Measurements from ENCODE around the gene PAX8. TPM values are rescaled to one million over a fixed set of nuclear protein-coding genes. Genes with fewer than 3 reads are reported as not detected.

The PAX8 gene
- total RNA-seq, 1 donor from 2014 or later, result 0.07 TPM

DNA sequence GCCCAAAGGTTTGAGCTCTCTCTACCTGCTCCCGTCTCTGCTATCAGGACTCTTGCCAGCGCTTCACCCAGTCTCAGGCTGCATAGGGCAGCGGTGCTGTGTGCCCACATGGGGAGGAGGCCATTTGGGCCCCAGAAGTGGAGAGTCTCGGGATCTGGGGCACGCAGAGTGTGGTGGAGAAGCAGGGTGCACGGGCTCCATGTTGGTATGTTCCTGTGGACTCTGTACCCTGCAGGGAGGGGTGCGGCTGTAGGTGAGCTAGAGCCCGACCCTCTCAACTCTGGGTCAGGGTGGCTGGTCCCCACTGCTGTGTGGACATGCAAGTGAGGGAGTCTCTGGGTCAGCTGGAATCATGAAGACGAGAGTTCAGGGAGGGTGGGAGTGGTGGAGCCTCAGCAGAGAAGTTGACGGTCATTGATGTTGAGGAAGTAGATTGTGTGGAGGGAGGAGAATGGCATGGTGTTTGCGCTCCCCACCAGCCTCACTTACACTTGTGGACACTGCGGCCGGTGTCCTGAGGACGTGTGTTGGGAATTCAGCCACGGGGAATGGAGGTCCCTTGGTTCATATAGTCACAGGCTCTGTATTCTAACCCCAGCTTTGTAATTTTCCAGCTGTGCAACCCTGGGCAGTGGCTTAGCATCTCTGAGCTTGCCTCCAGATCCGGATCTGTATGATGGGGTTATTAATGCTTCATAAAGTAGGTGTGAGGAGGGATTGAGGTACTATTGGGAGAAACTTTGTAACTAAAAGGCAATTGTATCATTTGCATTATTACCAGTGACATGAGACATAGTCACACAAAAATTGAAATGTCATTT is 105.8 kb downstream of the PAX8 start:
- no peak for DNase-seq (ENCODE audit: low read depth, low spot score)

DNA sequence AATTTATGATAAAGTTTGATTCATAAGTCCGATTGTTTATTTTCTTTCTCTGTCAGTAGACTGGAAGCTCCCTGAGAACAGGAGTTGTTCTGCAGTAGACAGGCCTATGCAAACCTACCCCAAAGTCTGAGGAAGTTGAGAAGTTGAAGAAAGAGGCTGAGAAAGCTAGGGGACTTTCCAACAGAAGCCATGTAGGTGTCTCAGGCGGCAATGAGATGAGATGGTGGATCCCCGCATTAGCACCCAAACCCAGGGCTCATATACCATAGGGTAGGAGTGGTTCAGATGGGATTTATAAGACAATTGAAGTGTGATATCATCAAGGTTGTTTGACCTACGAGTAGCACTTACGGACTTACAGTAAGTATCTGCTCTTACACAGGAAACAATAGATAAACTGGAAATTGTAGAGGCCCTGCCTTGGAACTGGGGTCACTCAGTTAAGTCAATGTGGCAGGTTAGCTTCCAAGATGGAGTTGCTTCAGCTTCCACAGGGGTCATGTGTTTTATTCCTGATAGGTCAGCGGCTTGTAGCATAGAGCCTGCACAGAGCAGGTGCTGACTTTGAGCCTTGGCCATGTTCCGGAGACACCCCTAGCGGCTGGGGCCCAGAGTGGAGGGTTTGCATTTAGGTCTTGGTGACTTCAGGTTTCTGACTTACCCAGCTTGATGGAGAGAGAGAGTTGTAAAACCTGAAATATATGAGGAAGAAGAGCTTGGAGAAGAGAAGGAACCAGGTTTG is 107.2 kb downstream of the PAX8 start:
- no peak for DNase-seq (ENCODE audit: low read depth, low spot score)

DNA sequence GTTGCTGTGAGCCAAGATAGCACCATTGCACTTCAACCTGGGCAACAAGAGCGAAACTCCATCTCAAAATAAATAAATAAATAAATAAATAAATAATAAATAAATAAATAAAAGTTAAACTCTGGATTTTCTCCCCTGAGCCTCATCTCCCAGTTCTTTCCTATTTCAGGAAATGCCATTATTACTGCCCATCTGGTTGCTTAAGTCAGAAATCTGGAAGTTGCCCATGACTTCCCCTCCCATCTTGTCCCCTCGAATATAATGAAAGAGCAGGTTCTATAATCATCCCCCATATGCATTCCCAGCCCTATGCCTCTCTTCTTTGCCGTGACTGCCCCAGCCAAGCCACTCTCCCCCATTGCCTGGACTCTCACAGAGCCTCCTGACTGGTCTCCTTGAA is 109.1 kb downstream of the PAX8 start:
- no peak for DNase-seq (ENCODE audit: low read depth, low spot score)

DNA sequence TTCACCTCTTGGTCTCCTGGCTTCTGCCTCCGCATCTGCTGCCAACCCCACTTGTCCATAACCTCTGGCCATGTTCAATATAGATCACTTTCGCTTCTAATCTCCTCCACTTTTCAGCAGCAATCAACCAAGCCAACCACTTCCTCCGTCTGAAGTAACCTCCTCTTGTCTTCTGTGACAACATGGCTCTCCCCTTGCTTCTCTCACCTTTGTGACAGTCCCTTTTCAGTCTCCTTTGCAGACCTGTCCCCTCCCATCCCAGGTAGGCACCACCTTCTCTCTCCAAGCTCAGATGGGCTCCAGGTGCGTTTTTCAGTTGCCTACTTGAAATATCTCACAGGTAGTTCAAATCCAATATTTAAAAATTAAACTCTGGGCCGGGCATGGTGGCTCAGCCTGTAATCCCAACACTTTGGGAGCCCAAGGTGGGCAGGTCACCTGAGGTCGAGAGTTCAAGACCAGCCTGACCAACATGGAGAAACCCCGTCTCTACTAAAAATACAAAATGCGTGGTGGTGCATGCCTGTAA is 109.7 kb downstream of the PAX8 start:
- DNase-seq (ENCODE audit: low read depth, low spot score), result no peak

DNA sequence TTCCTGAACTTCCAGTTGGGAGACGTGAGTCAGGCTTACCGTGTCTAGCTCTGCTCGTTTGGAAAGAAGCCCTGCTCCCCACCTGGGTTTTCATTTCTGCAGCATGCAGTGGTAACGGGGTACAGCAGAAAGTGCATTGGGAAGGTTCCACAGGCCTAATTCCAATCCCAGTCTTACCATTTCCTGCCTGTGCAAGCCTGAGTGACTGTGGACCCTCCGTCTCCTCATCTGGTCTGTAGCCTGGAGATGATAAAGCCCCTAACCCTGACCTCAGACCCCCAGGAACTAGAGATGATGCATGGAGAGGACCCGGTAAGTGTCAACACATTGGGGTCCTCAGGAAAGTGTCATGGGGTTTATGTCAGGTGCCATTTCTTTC is 110.8 kb downstream of the PAX8 start:
- DNase-seq (ENCODE audit: low read depth, low spot score), result no peak

DNA sequence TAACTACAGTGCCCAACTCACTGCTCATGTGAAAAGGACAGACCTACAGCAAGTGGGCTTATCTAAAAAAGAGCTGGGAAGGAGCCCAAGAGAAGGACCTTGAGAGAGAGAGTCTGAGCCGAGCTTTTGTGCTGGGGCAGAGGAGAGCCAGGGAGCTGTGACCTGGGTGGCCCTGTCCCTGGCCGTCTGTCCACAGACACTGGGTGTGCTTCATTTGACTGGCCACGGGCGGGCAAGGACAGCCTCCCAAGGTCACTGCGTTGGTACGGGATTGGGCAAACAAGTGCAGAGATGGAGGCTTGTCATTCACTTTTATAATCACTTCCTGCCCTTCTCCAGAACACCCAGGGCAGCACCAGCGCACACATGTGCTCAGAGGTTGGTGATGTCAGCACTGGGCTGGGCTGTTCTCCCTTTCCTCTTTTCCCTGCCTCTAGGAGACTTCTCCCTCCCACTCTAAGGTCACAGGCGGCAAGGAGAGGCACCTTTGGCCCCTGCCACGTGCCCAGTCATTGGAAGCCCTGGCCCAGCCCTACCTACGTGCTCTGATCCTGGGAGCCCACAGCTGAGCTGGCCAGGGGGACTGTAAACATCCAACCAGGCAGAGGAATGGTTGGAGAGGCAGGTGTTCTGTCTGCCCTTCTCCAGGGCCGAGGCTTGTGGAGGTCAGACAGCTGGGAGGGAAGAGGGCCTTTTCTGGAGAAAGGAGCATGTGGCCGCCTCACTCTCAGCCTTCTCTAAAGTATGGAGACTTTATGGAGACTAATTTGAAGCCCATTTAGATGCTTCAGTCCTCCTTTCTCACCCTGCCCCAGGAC is 111.4 kb downstream of the PAX8 start:
- no peak for DNase-seq (ENCODE audit: low read depth, low spot score)

GRCh38 chr2:113166187-113166645 is 112.5 kb downstream of the PAX8 start:
- DNase-seq (ENCODE audit: low read depth, low spot score), result no peak

Other genes starting within 250 kb of the PAX8 start
- gene IL36B, start 226.1 kb downstream of the PAX8 start, total RNA-seq, result not detected in 2 replicates
- gene IL36RN, start 219.7 kb downstream of the PAX8 start, total RNA-seq, result not detected in 2 replicates
- gene IL1F10, start 211.0 kb downstream of the PAX8 start, total RNA-seq, result not detected in 2 replicates
- gene IL1RN, start 151.3 kb downstream of the PAX8 start, total RNA-seq, result not detected in 2 replicates
- gene PSD4, start 105.0 kb downstream of the PAX8 start, total RNA-seq, result 0.26 and 0.32 TPM in 2 replicates
- 18.7 and 37.9 TPM in 2 replicates for gene ZNG1B, start 158.8 kb upstream of the PAX8 start, total RNA-seq
- 0.07 and 0.11 TPM in 2 replicates for gene FOXD4L1, start 219.7 kb upstream of the PAX8 start, total RNA-seq

Data from pulmonary artery endothelial cell (primary cell).